ENCODE measurements around the gene HDAC9. TPM values are rescaled to one million over a fixed set of nuclear protein-coding genes. Genes with fewer than 3 reads are reported as not detected.
A peak's percentile ranks its signal among the peaks of the same experiment; 100 is the strongest.

Gene HDAC9
- polyA plus RNA-seq, 1 of the 3 experiments (the other 2 are of a cell fraction): 11.6 TPM

- ChIA-PET POLR2A (no interaction called here), CTCF (interaction anchor here (1.3 to 1.4 kb wide), 2 partner anchors 13 to 27 kb away, joined by 3 to 4 read pairs; no protein-coding TSS in a partner anchor)
- Histone ChIP-seq H3K27ac (ENCODE audit: low read depth in 2 of 2, low read length in 1 of 2) (no peak overlapping the region), H3F3A (replicated peaks; ENCODE audit: insufficient read depth) (peaks cover 5% of the 10 kb centered on the region), H4K20me1 (ENCODE audit: insufficient read depth) (no peaks in the 10 kb centered on the region), H2AFZ (ENCODE audit: low read depth) (no peak overlapping the region), H3K27me3 (ENCODE audit: insufficient read depth) (no peaks in the 10 kb centered on the region), H3K79me2 (ENCODE audit: insufficient read depth) (peaks cover 4% of the 10 kb centered on the region; the same call in 1 of the 2 replicates), H3K9me2 (no peaks in the 10 kb centered on the region), H3K36me3 (replicated peaks in 1 of 2; ENCODE audit: control insufficient read depth in 1 of 2, insufficient read depth in 2 of 2, low read length in 1 of 2) (peaks cover 96 to 98% of the 10 kb centered on the region in 2 experiments), H3K9ac (no peak overlapping the region), H3K9me3 (peaks cover 28% of the 10 kb centered on the region), H3K4me2 (no peak overlapping the region), H3K4me1 (ENCODE audit: control insufficient read depth in 1 of 2, insufficient read depth in 2 of 2, low read depth in 1 of 2, low read length in 1 of 2) (peaks cover 0 to 5% of the 10 kb centered on the region in 2 experiments; a peak in 1 of 4 replicates), H3K4me3 (ENCODE audit: low read depth in 2 of 2, low read length in 1 of 2) (no peak overlapping the region)
- DNase-seq: no peak
- TF ChIP-seq MEF2A (IDR thresholded peaks at IDR 0.05; ENCODE audit: borderline replicate concordance, low read depth) (no peak), FOSL2 (IDR thresholded peaks at IDR 0.05; ENCODE audit: borderline replicate concordance, low read depth) (no peak), CHD2 (IDR thresholded peaks at IDR 0.05; ENCODE audit: low read length, partially characterized antibody) (no peak), FOXM1 (IDR thresholded peaks at IDR 0.05; ENCODE audit: low read depth) (no peak), ELF1 (IDR thresholded peaks at IDR 0.05) (no peak), RAD21 (IDR thresholded peaks at IDR 0.05; ENCODE audit: low read length) (no peak), NFIC (IDR thresholded peaks at IDR 0.05; ENCODE audit: borderline replicate concordance) (no peak), PBX3 (IDR thresholded peaks at IDR 0.05) (no peak), SIN3A (IDR thresholded peaks at IDR 0.05; ENCODE audit: borderline replicate concordance, low read depth, low read length) (no peak), TEAD4 (IDR thresholded peaks at IDR 0.05; ENCODE audit: borderline replicate concordance, insufficient read depth) (no peak), GABPA (IDR thresholded peaks at IDR 0.05; ENCODE audit: low read depth) (no peak), RFX5 (IDR thresholded peaks at IDR 0.05; ENCODE audit: low read length) (no peak), RXRA (IDR thresholded peaks at IDR 0.05; ENCODE audit: borderline replicate concordance, low read depth) (no peak), JUND (IDR thresholded peaks at IDR 0.05) (no peak), EZH2phosphoT487 (IDR thresholded peaks at IDR 0.05; ENCODE audit: borderline replicate concordance, low read depth) (no peak), POLR2AphosphoS5 (IDR thresholded peaks at IDR 0.05; ENCODE audit: low read depth, low read length) (no peak)
- WGBS (ENCODE audit: low lambda C conversion rate): 85% methylated on average over 1 of the region's 1 CpG
Measured at GRCh38 chr7:18597754-18598153, 102.2 kb downstream of the HDAC9 start.

- H3K9me3 ChIP-seq: peaks cover 31% of the 10 kb centered on the region
- H3K27me3 ChIP-seq (ENCODE audit: insufficient read depth): no peaks in the 10 kb centered on the region
- H3K36me3 ChIP-seq (replicated peaks in 1 of 2; ENCODE audit: control insufficient read depth in 1 of 2, insufficient read depth in 2 of 2, low read length in 1 of 2): peaks cover 80 to 92% of the 10 kb centered on the region in 2 experiments
- H3K4me1 ChIP-seq (ENCODE audit: control insufficient read depth in 1 of 2, insufficient read depth in 2 of 2, low read depth in 1 of 2, low read length in 1 of 2): peaks cover 0 to 4% of the 10 kb centered on the region in 2 experiments; a peak in 2 of 4 replicates
- H3K27ac ChIP-seq (ENCODE audit: low read depth in 2 of 2, low read length in 1 of 2): no peak overlapping the region
- peaks cover 1% of the 10 kb centered on the region for H3F3A ChIP-seq (replicated peaks; ENCODE audit: insufficient read depth)
- CTCF ChIA-PET: interaction anchor here (0.7 to 1.5 kb wide), 3 partner anchors 32 to 59 kb away, joined by 3 read pairs; no protein-coding TSS in a partner anchor
- no peaks in the 10 kb centered on the region for H4K20me1 ChIP-seq (ENCODE audit: insufficient read depth)
- H3K4me2 ChIP-seq: no peak overlapping the region
- 56% methylated on average over 1 of the region's 1 CpG for WGBS (ENCODE audit: low lambda C conversion rate)
- H3K4me3 ChIP-seq (ENCODE audit: low read depth in 2 of 2, low read length in 1 of 2): no peak overlapping the region
- no peak for DNase-seq
- no peak overlapping the region for H2AFZ ChIP-seq (ENCODE audit: low read depth)
- H3K9ac ChIP-seq: no peak overlapping the region
- H3K79me2 ChIP-seq (ENCODE audit: insufficient read depth): no peaks in the 10 kb centered on the region
- no peaks in the 10 kb centered on the region for H3K9me2 ChIP-seq
- POLR2A ChIA-PET: no interaction called here
- no peak for TF ChIP-seq USF1 (IDR thresholded peaks at IDR 0.05; ENCODE audit: borderline replicate concordance, low read depth)
- no peak for TF ChIP-seq CHD2 (IDR thresholded peaks at IDR 0.05; ENCODE audit: low read length, partially characterized antibody)
- no peak for TF ChIP-seq POLR2AphosphoS5 (IDR thresholded peaks at IDR 0.05; ENCODE audit: low read depth, low read length)
- TF ChIP-seq EZH2phosphoT487 (IDR thresholded peaks at IDR 0.05; ENCODE audit: borderline replicate concordance, low read depth): no peak
- TF ChIP-seq, protein P1, sequence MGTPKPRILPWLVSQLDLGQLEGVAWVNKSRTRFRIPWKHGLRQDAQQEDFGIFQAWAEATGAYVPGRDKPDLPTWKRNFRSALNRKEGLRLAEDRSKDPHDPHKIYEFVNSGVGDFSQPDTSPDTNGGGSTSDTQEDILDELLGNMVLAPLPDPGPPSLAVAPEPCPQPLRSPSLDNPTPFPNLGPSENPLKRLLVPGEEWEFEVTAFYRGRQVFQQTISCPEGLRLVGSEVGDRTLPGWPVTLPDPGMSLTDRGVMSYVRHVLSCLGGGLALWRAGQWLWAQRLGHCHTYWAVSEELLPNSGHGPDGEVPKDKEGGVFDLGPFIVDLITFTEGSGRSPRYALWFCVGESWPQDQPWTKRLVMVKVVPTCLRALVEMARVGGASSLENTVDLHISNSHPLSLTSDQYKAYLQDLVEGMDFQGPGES (IDR thresholded peaks at IDR 0.05; ENCODE audit: low read depth, low read length): no peak
- TF ChIP-seq, protein P2, sequence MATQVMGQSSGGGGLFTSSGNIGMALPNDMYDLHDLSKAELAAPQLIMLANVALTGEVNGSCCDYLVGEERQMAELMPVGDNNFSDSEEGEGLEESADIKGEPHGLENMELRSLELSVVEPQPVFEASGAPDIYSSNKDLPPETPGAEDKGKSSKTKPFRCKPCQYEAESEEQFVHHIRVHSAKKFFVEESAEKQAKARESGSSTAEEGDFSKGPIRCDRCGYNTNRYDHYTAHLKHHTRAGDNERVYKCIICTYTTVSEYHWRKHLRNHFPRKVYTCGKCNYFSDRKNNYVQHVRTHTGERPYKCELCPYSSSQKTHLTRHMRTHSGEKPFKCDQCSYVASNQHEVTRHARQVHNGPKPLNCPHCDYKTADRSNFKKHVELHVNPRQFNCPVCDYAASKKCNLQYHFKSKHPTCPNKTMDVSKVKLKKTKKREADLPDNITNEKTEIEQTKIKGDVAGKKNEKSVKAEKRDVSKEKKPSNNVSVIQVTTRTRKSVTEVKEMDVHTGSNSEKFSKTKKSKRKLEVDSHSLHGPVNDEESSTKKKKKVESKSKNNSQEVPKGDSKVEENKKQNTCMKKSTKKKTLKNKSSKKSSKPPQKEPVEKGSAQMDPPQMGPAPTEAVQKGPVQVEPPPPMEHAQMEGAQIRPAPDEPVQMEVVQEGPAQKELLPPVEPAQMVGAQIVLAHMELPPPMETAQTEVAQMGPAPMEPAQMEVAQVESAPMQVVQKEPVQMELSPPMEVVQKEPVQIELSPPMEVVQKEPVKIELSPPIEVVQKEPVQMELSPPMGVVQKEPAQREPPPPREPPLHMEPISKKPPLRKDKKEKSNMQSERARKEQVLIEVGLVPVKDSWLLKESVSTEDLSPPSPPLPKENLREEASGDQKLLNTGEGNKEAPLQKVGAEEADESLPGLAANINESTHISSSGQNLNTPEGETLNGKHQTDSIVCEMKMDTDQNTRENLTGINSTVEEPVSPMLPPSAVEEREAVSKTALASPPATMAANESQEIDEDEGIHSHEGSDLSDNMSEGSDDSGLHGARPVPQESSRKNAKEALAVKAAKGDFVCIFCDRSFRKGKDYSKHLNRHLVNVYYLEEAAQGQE (IDR thresholded peaks at IDR 0.05; ENCODE audit: low read depth, low read length): no peak
- TF ChIP-seq EP300 (IDR thresholded peaks at IDR 0.05; ENCODE audit: borderline replicate concordance in 1 of 2, low read depth in 1 of 2, low read length in 1 of 2): no peak
- TF ChIP-seq ELF1 (IDR thresholded peaks at IDR 0.05): no peak
- peak; percentile 22; the same call in 1 of the 2 replicates for TF ChIP-seq PBX3 (IDR thresholded peaks at IDR 0.05)
- peak; percentile 45; the same call in 1 of the 2 replicates for TF ChIP-seq FOSL2 (IDR thresholded peaks at IDR 0.05; ENCODE audit: borderline replicate concordance, low read depth)
Measured at GRCh38 chr7:18607025-18607424, 111.5 kb downstream of the HDAC9 start.

Measured in SK-N-SH (cell line).